Natural killer cell treated with Interleukin-12 subunit alpha and Interleukin-12 subunit beta and Interleukin-15 and Interleukin-18, amount 100 ng/mL, for 72 hours (primary cell): ENCODE measurements around the gene CASK. TPM values are rescaled to one million over a fixed set of nuclear protein-coding genes. Genes with fewer than 3 reads are reported as not detected.

Experiments used
- total RNA-seq, 2 donors: library from RNA; stranded (reverse); gene quantifications; one replicate each; pipeline ENCODE4 v1.2.3, GENCODE V29; 2022

Gene CASK
- total RNA-seq, 2 donors from 2014 or later, result 30.5 to 55.3 TPM

Other genes with a start within 250 kb of the CASK start
- 1 to 10 TPM in 1 of 2 donors, under 1 TPM in 1; 0.64 to 1.5 TPM for gene GPR34, start 234.6 kb downstream of the CASK start, total RNA-seq
- 1 to 10 TPM in 1 of 2 donors, under 1 TPM in 1; 0.33 to 1.9 TPM for gene GPR82, start 199.4 kb downstream of the CASK start, total RNA-seq